22Rv1 (cell line): ENCODE measurements around the gene UTS2R.

Source experiments
- CTCF ChIP-seq: fragments of 450-650 bp; IDR thresholded peaks from 2 replicates; pipeline ENCODE4 v1.5.1; 2017; ENCODE audit warnings: mild to moderate bottlenecking
- ZFX ChIP-seq: fragments of 450-650 bp; IDR thresholded peaks from 2 replicates; pipeline ENCODE4 v1.6.1; 2017; ENCODE audit warnings: antibody characterized with exemption, borderline replicate concordance

- TF ChIP-seq CTCF (no peak), ZFX (no peak)
These were observed 4.6 kb downstream of the UTS2R start for GRCh38 chr17:82376042-82376730.
